GM12801 (cell line): ENCODE data around the gene SUFU.

Experiments used
- TF ChIP-seq, protein P1 (sequence below): IDR thresholded peaks from one replicate; pipeline ENCODE4 v1.5.1; 2011; ENCODE audit warnings: control low read depth; ENCODE audit not compliant: insufficient read length; ENCODE audit errors: extremely low read depth

Gene SUFU

DNA sequence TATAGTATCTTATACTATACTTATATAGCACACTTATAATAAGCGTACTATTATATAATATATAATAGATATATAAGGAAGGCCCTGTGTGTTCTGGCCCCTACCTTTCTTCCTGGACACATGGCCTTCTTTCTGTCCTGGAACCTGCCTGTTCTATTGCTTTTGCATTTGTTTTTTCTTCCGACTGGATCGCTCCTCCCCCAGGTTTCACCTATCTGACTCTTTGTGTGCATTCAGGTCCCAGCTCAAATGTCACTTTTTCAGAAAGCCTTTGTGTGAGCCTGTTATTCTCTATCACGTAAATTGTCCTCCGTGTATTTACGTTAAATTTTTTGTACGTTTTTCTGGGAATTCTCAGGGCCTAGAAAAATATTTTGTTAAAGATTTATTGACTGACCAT, 137.6 kb downstream of the SUFU start:
- TF ChIP-seq, protein P1, sequence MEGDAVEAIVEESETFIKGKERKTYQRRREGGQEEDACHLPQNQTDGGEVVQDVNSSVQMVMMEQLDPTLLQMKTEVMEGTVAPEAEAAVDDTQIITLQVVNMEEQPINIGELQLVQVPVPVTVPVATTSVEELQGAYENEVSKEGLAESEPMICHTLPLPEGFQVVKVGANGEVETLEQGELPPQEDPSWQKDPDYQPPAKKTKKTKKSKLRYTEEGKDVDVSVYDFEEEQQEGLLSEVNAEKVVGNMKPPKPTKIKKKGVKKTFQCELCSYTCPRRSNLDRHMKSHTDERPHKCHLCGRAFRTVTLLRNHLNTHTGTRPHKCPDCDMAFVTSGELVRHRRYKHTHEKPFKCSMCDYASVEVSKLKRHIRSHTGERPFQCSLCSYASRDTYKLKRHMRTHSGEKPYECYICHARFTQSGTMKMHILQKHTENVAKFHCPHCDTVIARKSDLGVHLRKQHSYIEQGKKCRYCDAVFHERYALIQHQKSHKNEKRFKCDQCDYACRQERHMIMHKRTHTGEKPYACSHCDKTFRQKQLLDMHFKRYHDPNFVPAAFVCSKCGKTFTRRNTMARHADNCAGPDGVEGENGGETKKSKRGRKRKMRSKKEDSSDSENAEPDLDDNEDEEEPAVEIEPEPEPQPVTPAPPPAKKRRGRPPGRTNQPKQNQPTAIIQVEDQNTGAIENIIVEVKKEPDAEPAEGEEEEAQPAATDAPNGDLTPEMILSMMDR: no peak

DNA sequence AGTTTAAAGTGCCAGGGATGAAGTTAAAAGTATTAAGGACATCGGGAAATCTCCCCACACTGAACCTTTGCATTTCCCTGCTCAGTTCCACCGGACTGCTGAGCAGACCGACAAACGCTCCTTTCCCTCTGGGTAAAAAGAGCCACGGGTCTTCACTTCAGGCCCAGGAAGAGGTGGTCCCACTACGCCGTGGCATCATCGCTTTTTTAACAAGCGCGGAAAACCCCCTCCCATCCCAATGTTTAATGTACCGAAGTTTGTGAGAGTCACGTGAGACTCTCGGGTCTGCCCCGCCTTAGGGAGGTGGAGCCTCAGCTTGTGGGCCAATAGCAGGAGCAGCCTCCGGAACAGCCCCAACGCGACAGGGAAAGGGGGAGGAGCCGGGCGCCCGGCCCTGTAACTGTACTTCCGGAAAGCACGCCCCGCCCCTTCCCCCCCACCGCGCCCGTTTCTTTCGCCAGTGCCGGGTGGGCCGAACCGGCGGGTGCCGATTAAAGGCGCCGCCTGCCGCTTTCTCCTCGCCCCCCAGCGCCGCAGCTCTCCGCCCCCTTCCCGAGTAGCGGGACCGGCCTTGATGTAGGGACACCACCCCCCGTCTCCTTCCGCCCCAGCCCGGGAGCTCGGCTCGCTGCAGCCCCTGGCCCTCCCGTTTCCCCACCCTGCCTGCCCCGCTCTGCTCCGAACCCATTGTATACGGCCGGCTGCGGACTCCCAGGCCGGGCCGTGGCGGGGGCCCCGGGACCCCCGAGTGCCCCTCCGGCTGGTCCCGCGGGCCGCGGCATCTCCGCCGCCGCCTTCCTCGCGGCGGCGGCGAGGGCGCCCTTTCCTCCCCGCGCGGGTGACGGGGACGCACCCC, 138.3 kb downstream of the SUFU start:
- TF ChIP-seq, protein P1: no peak

DNA sequence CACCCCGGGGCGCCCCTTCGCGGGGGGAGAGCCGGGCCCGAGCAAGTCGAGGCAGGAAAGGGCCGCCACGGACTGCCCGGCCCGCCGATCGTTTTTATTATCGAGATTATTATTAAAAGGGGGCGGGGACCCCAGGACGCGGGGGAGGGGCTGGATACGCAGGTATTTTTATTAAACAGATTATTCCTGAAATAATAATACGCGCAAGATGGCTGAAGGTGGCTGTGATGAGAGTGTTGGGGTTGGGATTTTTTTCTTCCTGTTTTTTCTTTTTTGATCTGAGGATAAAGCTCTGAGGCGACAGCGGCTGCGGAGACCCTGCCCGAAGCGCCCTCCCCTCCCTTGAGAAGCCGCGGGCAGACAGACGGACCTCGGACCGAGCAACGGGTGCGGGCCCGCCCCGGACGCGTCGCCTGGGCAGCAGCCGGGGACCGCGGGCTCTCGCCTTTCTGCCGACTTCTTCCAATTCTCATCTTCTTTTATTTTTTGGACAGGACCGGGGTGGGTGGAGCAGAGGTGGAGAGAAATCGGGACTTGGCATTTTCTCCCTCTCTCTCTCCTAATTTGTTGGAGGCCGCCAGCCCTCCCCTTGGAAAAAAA, 139.1 kb downstream of the SUFU start:
- TF ChIP-seq, protein P1: no peak

DNA sequence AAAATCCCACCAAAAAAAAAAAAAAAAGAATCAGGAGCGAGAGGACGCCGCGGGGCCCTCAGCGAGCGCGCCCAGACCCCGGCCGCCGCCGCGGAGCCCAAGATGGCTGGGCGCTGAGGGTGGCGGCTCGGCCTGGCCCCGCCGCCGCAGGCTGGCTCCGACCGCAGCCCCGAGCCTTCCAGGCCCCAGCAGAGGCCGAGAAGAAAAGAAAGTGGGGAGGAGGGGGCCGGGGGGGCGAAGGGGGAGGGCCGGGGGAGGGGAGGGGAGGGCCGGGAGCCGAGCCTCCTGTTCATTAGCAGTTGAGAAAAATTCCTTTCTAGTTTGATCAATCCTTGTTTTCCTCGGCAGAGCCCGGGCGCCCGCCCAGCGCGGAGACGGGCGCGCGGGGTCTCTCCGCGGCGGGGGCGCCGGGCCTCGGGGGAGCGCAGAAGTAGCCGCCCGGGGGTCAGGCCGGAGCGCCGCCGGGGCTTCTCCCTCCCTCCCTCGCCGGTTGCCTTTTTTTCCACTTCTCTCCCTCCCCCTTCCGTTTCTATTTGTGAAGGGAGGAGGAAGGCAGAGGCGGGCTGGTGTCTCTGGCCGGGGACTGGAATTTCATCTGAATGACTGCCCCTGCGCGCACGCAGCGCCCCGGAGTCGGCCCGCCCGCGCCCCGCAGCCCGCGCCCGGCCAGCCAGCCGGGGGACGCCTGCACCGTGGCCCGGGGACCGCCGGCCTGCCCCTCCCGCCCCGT, 139.7 kb downstream of the SUFU start:
- TF ChIP-seq, protein P1: no peak

DNA sequence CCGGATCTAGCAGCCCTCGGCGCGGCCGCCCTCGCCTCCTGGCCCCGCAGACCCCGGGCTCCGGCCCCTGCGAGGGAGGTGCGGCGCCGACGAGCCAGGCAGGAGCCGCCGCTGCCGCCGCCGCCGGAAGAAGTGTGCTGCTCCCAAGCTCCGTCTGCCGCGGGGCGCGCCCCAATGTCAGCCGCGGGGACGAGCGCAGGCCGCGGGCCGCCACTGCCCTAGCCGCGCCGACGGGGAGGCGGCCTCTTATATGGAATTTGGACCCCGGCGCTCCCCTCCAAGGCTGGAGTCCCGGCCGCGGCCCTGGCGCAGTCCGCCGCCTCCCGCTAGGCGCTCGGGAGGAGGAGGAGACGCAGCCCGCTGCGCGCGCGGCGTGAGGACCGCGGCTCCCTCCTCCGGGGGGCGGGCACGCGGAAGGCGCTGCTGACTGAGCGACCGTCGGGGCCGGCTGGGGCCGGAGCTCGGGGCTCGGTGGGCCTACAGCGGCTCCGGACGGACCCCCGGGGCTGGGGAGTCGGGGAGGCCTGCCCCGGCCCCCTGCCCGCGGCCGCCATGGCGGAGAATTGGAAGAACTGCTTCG, 140.4 kb downstream of the SUFU start, which contains the start of gene TRIM8:
TRIM8 (plus strand) TSS at position 414 of the 580 bp plus-strand sequence; CDS start at position 553, 139 bp downstream.
- TF ChIP-seq, protein P1: no peak

DNA sequence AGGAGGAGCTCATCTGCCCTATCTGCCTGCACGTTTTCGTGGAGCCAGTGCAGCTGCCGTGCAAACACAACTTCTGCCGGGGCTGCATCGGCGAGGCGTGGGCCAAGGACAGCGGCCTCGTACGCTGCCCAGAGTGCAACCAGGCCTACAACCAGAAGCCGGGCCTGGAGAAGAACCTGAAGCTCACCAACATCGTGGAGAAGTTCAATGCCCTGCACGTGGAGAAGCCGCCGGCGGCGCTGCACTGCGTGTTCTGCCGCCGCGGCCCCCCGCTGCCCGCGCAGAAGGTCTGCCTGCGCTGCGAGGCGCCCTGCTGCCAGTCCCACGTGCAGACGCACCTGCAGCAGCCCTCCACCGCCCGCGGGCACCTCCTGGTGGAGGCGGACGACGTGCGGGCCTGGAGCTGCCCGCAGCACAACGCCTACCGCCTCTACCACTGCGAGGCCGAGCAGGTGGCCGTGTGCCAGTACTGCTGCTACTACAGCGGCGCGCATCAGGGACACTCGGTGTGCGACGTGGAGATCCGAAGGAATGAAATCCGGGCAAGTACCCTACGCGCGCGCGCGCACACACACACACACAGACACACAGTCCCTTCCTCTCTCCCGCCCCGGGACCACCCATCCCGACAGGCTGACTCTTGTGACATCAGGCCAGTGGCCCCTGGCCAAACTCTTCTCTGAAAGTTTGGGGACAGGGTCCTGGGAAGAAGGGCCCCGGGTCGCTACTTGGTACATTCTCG, 141.0 kb downstream of the SUFU start:
- TF ChIP-seq, protein P1: no peak
